HG03280 (cell line): ENCODE measurements around the gene GCLC.

Experiments used
- ATAC-seq: cut with Tn5 transposase; IDR thresholded peaks from one replicate; pipeline ENCODE4 v1.9.1; 2021; ENCODE audit warnings: mild to moderate bottlenecking, moderate library complexity; ENCODE audit not compliant: unreplicated experiment

Gene GCLC

DNA sequence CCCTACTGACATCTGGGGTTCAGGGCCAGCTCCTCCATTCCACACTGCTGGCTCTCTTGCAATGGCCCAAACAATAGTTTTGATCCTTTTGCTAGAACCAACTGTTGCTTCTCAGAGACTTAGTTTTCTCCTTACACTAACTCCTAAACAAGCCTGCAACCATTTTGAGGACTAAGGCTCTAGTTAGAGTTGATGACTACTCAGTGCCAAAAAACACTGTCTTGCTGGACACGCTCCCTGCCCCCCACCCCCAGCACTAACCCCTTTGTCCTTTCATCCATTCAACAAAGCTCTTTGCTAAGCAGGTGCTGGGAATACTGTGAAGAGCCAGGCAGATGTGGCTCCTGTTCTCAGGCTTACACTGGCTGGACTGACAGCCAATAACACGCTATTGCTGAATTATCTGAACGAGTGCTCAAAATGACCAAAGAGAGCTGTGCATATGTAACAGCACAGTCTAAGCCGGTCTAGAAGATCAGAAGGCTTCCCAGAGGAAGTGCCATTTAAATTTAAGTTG, 17.6 kb downstream of the GCLC start:
- no peak for ATAC-seq

DNA sequence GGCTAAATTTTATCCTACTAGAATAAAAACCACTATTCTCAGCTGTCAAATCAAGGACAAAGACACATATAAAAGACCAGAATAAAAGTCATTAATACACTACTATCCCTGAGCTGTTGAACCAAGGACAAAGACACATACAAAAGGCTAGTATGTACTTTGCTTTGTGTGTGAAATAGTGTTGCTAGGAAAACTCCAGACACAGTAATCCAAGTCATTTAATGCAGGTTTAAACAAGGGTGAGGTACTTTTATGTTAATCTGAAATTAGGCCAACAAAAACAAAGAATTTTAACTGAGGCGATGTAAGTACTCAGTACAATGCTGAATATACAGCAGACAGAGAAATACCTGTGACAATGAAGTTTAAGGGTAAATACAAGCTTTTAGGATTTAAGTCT, 18.9 kb downstream of the GCLC start:
- ATAC-seq = no peak

DNA sequence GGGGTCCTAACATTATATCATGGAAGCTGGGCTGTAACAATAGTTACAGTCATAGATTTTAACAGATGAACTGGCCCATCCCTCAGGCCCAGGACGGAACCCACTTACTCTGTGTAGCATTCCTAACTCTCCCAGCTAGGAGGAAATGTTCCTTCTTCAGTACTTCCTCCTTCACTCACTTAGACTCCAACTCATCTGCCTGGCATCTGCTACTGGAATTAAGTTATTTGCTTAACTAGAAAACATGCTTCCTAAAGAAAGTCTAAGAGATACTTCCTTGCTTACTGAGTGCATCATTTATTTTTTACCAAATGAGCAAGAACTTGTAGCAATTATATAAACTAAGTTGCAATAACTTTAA, 20.5 kb downstream of the GCLC start:
- no peak for ATAC-seq

GRCh38 chr6:53523511-53524454, 21.1 kb downstream of the GCLC start:
- ATAC-seq = no peak

DNA sequence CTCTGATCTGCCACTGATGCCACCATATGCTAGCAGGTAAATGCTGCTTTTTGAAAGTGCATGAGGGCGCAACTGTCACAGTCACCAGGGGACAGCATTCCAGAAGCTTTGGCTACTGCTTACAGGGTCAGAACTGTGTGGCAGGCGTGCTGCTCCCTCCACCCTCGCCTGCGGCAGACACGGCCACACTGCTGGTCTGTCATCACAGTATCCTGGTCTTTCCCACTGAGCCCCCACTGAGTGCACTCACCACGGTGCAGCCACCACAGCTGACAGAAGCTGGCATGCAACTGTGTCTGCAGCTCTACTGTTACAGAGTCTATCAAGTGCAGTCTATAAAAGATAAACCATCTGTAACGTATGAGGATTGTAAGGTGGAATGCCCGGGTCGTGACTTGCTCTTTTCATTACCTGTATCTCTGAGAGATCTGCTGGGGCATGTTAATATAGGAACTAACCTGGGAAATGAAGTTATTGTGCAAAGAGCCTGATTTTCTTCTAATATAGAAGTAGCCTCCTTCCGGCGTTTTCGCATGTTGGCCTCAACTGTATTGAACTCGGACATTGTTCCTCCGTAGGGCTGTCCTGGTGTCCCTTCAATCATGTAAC, 24.5 kb downstream of the GCLC start:
- no peak for ATAC-seq

DNA sequence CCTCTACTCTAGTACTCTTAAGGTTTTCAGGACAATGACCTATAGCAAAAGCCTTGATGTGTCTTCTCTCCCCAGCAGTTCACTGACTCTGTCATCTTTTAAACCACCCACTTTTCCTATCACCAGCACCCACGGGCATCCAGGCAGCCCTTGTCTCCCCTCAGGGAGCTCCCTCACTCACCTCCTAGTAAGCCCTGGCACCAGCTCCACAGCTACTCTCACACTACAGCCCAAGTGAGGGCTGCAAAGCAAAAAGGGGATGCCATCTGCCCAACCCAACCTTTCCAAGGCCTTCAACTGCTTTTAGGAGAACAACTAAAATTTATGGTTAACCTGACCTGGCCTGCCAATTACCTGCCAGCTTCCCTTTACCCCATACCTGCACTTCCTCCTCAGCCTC, 26.0 kb downstream of the GCLC start:
- no peak for ATAC-seq

- no peak for ATAC-seq
These were observed 27.9 kb downstream of the GCLC start for GRCh38 chr6:53517021-53517420.

- no peak for ATAC-seq
These were observed 30.2 kb downstream of the GCLC start for GRCh38 chr6:53514677-53515076.

DNA sequence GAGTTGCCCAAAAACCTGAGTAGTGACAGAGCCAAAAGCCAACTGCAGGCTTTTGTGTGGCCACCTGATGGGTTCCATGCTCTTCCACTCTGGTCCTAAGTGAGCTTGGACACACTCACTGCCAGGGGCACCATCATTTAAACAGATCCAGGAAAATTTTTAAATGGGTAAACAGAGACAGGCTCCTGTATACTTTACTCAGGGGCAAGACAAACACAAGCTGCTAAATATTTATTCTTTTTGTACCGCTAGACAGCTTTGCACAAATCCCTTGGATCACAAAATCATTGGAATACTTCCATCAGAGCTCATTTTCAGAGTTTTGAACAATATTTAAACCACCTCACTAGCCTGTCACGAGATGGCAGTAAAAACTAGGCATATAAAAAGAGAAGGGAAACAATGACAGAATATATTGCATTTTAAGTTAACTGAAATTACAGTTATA, 31.4 kb downstream of the GCLC start:
- no peak for ATAC-seq

DNA sequence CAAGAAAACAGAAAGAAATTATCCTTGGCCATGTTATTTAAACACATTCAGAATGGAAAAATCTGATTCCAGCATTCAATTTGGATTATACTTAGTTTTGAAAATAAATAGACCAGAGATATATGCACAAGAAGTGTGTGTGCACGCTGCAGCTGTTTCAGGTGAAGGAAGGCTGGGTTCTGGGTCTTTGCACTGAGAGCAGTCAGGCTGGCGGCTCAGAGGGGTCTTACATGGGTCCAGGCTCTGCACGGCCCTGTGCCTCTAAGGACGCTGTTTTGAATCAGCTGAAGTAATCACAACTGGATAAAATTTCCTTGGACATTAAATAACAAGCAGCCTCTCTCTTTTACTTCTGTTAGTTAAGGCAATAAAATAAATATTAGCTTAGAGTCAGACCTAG, 31.8 kb downstream of the GCLC start:
- ATAC-seq = no peak

DNA sequence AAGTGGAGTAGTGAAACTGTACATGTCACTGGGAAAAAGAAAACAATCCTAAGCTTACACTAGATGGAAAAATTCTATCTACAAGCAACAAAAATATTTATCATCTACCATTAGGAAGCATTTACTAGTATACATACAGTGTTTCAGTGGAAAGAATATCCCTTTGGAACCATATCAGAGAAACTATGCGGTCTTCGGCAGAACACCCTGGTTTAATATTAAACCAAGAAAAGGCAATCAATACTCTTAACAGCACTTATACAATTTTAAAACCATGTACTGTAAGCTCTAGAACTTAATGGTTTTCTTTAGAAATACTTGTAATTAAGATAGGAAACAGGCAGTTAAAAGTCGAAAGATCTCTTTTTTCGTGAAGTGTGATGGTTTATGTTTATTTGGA, 32.3 kb downstream of the GCLC start:
- no peak for ATAC-seq

DNA sequence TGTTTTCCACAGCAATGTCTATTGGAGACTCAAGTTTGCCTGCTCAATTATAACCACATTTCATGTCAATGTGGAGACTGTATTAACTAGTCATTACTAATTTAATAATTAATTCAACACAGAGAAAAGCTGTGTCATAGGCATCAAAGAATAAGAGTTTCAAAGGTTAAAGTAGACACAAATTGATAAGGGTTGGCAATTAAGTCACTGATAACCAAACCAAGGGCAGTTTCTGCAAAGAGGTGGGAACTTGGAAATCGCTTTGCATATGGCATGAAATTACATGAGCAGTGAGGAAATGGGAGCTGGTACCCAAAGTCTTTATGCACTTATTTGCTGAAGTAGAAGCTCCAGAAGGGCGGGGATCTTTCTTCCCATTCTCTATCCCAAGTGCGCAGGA, 34.2 kb downstream of the GCLC start:
- ATAC-seq = no peak

DNA sequence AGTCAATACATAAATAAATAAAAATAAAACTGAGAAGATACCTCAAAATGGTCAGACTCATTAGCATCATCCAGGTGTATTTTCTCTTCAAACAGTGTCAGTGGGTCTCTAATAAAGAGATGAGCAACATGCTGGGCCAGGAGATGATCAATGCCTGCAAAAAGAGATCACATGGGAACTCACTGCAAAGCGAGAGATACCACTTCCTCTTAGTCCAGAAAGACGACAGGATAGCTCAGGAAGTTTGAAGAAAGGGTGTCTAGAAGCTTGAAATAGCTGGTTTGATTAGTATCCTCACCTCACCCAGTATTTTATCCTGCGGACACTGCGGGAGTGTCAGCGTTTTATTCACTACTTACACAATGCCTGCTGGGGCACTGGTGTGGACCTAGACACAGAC, 38.0 kb downstream of the GCLC start:
- no peak for ATAC-seq

GRCh38 chr6:53504512-53504911, 40.4 kb downstream of the GCLC start:
- ATAC-seq = no peak

DNA sequence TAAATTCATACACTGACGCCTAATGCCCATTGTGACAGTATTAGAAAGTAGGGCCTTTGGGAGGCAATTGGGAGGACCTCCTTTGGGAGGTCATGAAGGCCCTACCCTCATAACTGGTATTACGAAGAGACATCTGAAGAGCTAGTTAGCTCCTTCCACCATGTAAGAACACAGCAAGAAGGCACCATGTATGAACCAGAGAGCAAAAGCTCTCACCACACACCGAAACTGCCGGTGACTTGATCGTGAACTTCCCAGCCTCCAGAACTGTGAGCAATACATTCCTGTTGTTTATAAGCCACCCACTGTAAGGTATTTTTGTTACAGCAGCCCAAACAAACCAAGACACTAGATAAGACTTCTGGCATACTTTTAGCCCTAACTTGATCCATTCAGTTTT, 41.8 kb downstream of the GCLC start:
- ATAC-seq = no peak

DNA sequence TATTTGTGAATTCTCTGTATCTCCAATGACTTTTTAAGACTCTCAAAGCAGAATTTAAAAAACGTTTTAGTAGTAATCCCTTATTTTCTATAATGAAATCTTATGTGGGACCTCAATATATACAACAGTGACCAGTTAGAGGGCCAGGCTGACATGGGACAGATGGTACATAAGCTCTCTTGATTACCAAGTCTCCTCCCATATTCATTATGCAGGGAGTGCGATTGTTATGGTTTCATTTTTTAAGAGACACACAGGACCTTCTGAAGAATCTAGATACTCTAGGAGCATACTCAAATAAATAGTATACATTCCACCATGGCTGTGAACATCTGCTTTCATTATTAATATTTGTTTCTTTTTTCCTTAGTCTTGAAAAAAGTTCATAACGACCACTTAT, 43.5 kb downstream of the GCLC start:
- ATAC-seq = no peak

DNA sequence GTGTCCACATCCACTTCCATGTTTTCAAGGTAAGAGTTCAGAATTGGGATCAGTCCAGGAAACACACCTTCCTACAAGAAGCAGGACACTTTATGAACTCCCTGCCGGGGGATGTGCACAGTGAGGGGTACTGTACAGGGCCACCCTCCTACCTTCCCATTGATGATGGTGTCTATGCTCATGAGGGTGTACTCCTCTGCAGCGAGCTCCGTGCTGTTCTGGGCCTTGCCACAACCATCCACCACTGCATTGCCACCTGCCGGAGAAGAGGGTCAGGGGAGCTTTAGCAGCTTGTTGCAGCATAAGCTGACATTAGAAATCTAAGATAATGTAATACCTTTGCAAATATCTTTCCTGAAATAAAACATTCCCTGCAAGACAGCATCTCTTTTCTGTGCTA, 44.8 kb downstream of the GCLC start:
- ATAC-seq = no peak

DNA sequence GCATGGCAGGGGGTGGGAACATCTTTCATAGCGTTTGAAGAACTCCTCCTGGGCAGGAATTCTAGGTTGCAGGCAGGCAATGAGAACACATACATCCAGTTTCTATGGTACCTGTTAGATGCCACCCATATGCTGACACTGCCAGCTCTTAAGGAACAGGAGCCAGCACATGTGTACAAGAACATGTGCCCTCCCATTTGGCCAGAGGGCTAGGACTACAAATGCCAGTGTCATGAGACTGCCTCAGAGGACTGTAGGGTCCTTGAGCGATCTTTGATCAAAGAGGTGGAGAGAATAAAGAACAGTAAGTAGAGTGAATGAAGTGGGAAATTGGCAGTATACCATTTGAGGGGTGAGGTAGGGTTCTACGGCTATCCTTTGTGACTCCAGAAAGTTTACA, 45.8 kb downstream of the GCLC start:
- no peak for ATAC-seq

DNA sequence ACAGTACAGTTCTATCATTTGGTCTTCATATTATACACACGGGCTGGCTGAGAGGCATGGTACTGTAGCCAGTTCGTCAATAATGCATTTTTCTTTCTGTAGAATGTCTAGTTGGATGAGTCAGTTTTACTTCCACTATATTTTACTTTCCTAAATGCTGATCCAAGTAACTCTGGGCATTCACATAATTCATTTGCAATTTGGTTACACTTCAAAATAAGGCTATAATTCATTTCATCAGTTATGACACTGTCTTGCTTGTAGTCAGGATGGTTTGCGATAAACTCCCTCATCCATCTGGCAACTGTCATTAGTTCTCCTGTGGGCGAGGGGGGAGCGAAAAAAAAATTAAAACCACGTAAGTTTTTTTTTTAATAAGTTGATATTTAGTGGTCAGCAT, 46.3 kb downstream of the GCLC start:
- ATAC-seq = no peak

- ATAC-seq = no peak
These were observed 47.0 kb downstream of the GCLC start for GRCh38 chr6:53497905-53498304.

GRCh38 chr6:53496797-53497375, 48.0 kb downstream of the GCLC start:
- no peak for ATAC-seq
